GM06990 (cell line): ENCODE data around the gene GTF2A1.

ENCODE experiments used
- DNase-seq: peaks from one replicate; pipeline ENCODE4 v3.0.0-alpha.2; 2011; ENCODE audit not compliant: insufficient read length; ENCODE audit errors: extremely low read depth
- H3K27me3 ChIP-seq: replicated peaks from 2 replicates; pipeline ENCODE4 v1.6.0; 2011; ENCODE audit warnings: low read length; ENCODE audit not compliant: control insufficient read depth, insufficient read depth
- H3K36me3 ChIP-seq: 2 replicates; pipeline ENCODE4 v1.5.1; 2011; ENCODE audit warnings: low read length; ENCODE audit not compliant: control insufficient read depth, insufficient read depth
- H3K4me3 ChIP-seq: replicated peaks from 2 replicates; pipeline ENCODE4 v1.5.1; 2011; ENCODE audit warnings: low read depth, mild to moderate bottlenecking, control low read depth, low read length
- CTCF ChIP-seq: IDR thresholded peaks from 2 replicates; pipeline ENCODE4 v1.5.1; 2011; ENCODE audit warnings: low read length, control low read depth, mild to moderate bottlenecking, inconsistent platforms; ENCODE audit not compliant: insufficient read depth, poor library complexity, severe bottlenecking

The GTF2A1 gene

GRCh38 chr14:81157431-81157830 lies 63.3 kb downstream of the GTF2A1 start:
- Histone ChIP-seq H3K36me3 (no peaks in the 10 kb centered on the region), H3K27me3 (no peaks in the 10 kb centered on the region), H3K4me3 (no peak overlapping the region)
- no peak for DNase-seq
- TF ChIP-seq CTCF, result no peak

- DNase-seq, result no peak
- no peaks in the 10 kb centered on the region for H3K27me3 ChIP-seq
- TF ChIP-seq CTCF, result no peak
- no peaks in the 10 kb centered on the region for H3K36me3 ChIP-seq
- H3K4me3 ChIP-seq, result no peak overlapping the region
These were observed 67.6 kb downstream of the GTF2A1 start for GRCh38 chr14:81153187-81153586.

GRCh38 chr14:81148635-81149034 lies 72.1 kb downstream of the GTF2A1 start:
- Histone ChIP-seq H3K27me3 (no peaks in the 10 kb centered on the region), H3K4me3 (no peak overlapping the region), H3K36me3 (no peaks in the 10 kb centered on the region)
- DNase-seq, result no peak
- no peak for TF ChIP-seq CTCF

GRCh38 chr14:81147140-81147897 lies 73.4 kb downstream of the GTF2A1 start:
- H3K36me3 ChIP-seq, result no peaks in the 10 kb centered on the region
- TF ChIP-seq CTCF, result no peak
- H3K27me3 ChIP-seq, result no peaks in the 10 kb centered on the region
- no peak overlapping the region for H3K4me3 ChIP-seq
- no peak for DNase-seq

GRCh38 chr14:81144824-81145603 lies 75.7 kb downstream of the GTF2A1 start:
- Histone ChIP-seq H3K27me3 (no peaks in the 10 kb centered on the region), H3K4me3 (no peak overlapping the region), H3K36me3 (no peaks in the 10 kb centered on the region)
- no peak for TF ChIP-seq CTCF
- no peak for DNase-seq
